Keratinocyte (primary cell): ENCODE measurements around the gene ARRDC1. TPM values are rescaled to one million over a fixed set of nuclear protein-coding genes. Genes with fewer than 3 reads are reported as not detected.

Experiments used
- DNase-seq: peaks from one replicate; pipeline ENCODE4 v3.0.0-alpha.2; 2011; ENCODE audit warnings: low read depth, missing footprints, low spot score
- FAIRE-seq: peaks from 2 replicates; lab custom pipeline; 2011; peaks lifted over from hg19 to GRCh38; lab: Jason Lieb, UNC
- H2AFZ ChIP-seq: 2 replicates; pipeline ENCODE4 v1.6.0; 2012; ENCODE audit warnings: low read length, control low read depth, inconsistent platforms; ENCODE audit not compliant: control insufficient read depth
- H3K27ac ChIP-seq: 2 replicates; pipeline ENCODE4 v1.5.1; 2011; ENCODE audit warnings: low read length; ENCODE audit not compliant: control insufficient read depth, insufficient read depth
- H3K27me3 ChIP-seq: 3 replicates; pipeline ENCODE4 v1.6.0; 2011; ENCODE audit warnings: low read length; ENCODE audit not compliant: control insufficient read depth, insufficient read depth; ENCODE audit errors: extremely low read depth
- H3K36me3 ChIP-seq, 2 experiments: 2 replicates in 1 of 2; 3 replicates in 1 of 2; pipeline ENCODE4 v1.5.1; 2011; ENCODE audit warnings: low read length in 2 of 2, mild to moderate bottlenecking in 1 of 2; ENCODE audit not compliant: control insufficient read depth in 2 of 2, insufficient read depth in 2 of 2; ENCODE audit errors: extremely low read depth in 1 of 2
- H3K4me1 ChIP-seq: 3 replicates; pipeline ENCODE4 v1.5.1; 2011; ENCODE audit warnings: low read length; ENCODE audit not compliant: control insufficient read depth, insufficient read depth; ENCODE audit errors: extremely low read depth
- H3K4me2 ChIP-seq: 3 replicates; pipeline ENCODE4 v1.6.0; 2011; ENCODE audit warnings: low read depth, low read length; ENCODE audit not compliant: control insufficient read depth, insufficient read depth; ENCODE audit errors: extremely low read depth
- H3K4me3 ChIP-seq, 3 experiments: fragments of 200-600 bp in 1 of 3; sonication (generic) in 1 of 3; 2 replicates in 2 of 3; 3 replicates in 1 of 3; pipeline ENCODE4 v1.5.1; 2011 to 2016; ENCODE audit warnings: low read length in 3 of 3, mild to moderate bottlenecking in 3 of 3, control low read depth in 2 of 3, inconsistent platforms in 1 of 3, low read depth in 1 of 3, mixed read lengths in 1 of 3, mixed run types in 1 of 3, moderate library complexity in 1 of 3; ENCODE audit not compliant: control insufficient read depth in 2 of 3, insufficient read depth in 2 of 3; ENCODE audit errors: extremely low read depth in 1 of 3
- H3K79me2 ChIP-seq: 2 replicates; pipeline ENCODE4 v1.6.0; 2012; ENCODE audit warnings: low read length; ENCODE audit not compliant: control insufficient read depth, insufficient read depth
- H3K9ac ChIP-seq: 3 replicates; pipeline ENCODE4 v1.6.0; 2011; ENCODE audit warnings: low read length; ENCODE audit not compliant: control insufficient read depth, insufficient read depth; ENCODE audit errors: extremely low read depth
- H3K9me1 ChIP-seq: 3 replicates; pipeline ENCODE4 v1.6.0; 2011; ENCODE audit warnings: low read length; ENCODE audit not compliant: control insufficient read depth, insufficient read depth; ENCODE audit errors: extremely low read depth
- H3K9me3 ChIP-seq: 2 replicates; pipeline ENCODE4 v1.5.1; 2012; ENCODE audit warnings: low read depth, low read length; ENCODE audit not compliant: control insufficient read depth
- H4K20me1 ChIP-seq: 3 replicates; pipeline ENCODE4 v1.6.0; 2011; ENCODE audit warnings: low read length; ENCODE audit not compliant: control insufficient read depth, insufficient read depth; ENCODE audit errors: extremely low read depth
- CTCF ChIP-seq, 3 experiments: IDR thresholded peaks in 1 of 3; conservative IDR thresholded peaks in 1 of 3; optimal IDR thresholded peaks in 1 of 3; 2 replicates in 2 of 3; 3 replicates in 1 of 3; pipeline versions ENCODE3 to v1.5.1; 2011; ENCODE audit warnings: low read length in 3 of 3, mild to moderate bottlenecking in 3 of 3, moderate library complexity in 2 of 3, control low read depth in 1 of 3, inconsistent platforms in 1 of 3; ENCODE audit not compliant: insufficient read depth in 2 of 3; ENCODE audit errors: extremely low read depth in 1 of 3
- EZH2 ChIP-seq: IDR thresholded peaks from one replicate; pipeline ENCODE4 v1.6.1; 2012; ENCODE audit warnings: inconsistent platforms, mild to moderate bottlenecking, low read length, moderate library complexity
- dilution Hi-C: fragments of 300-500 bp; cut with MboI; formaldehyde crosslinking; loops from one replicate; pipeline ENCODE4 v1.7.0; 2020; ENCODE audit warnings: low sequenced_read_pairs; ENCODE audit not compliant: extremely low pct_ligation_motif_present
- polyA plus RNA-seq, 5 experiments: library from polyadenylated mRNA; depleted of rRNA in 3 of 5; stranded (reverse) in 3 of 5; stranded (forward) in 1 of 5; unstranded in 1 of 5; fragments of >200 nt; gene quantifications; 1 replicate in 1 of 5; 2 replicates in 3 of 5; 3 replicates in 1 of 5; pipeline versions ENCODE4 v1.2.1 to v1.2.3, GENCODE V29; 2011 to 2012; ENCODE audit warnings: missing spikeins in 2 of 5, low read depth in 1 of 5, low replicate concordance in 1 of 5

The ARRDC1 gene
- polyA plus RNA-seq, 1 donor (not counting 4 experiments of a cell fraction or from before 2014, with no cell fraction given): 94.7 TPM

- dilution Hi-C loops: no loop called here
Measured at GRCh38 chr9:137657606-137658005, 52.1 kb downstream of the ARRDC1 start.

GRCh38 chr9:137658781-137659180 lies 53.3 kb downstream of the ARRDC1 start:
- TF ChIP-seq CTCF (optimal IDR thresholded peaks at IDR 0.05 in 1 of 3, IDR thresholded peaks at IDR 0.05 in 1 of 3, conservative IDR thresholded peaks at IDR 0.05 in 1 of 3; ENCODE audit: extremely low read depth in 1 of 3, insufficient read depth in 2 of 3, low read length in 3 of 3) (no peak), EZH2 (no peak)
- Histone ChIP-seq H3K36me3 (peaks cover 1 to 7% of the 10 kb centered on the region in 2 experiments), H3K27ac (no peak overlapping the region), H3K4me1 (no peaks in the 10 kb centered on the region), H3K9ac (no peak overlapping the region), H3K4me2 (no peak overlapping the region), H3K9me1 (no peaks in the 10 kb centered on the region), H3K4me3 (no peak overlapping the region), H2AFZ (no peak overlapping the region), H3K27me3 (no peaks in the 10 kb centered on the region), H3K9me3 (no peaks in the 10 kb centered on the region), H3K79me2 (peaks cover 79% of the 10 kb centered on the region), H4K20me1 (peaks cover 8% of the 10 kb centered on the region)
- DNase-seq (no peak), FAIRE-seq (no peak)
- dilution Hi-C loops: no loop called here

More at GRCh38 chr9:137657606-137658005, 52.1 kb downstream of the ARRDC1 start:
- Histone ChIP-seq H2AFZ (no peak overlapping the region), H3K9me3 (no peaks in the 10 kb centered on the region), H3K27ac (no peak overlapping the region), H3K4me3 (no peak overlapping the region), H4K20me1 (peaks cover 8% of the 10 kb centered on the region), H3K36me3 (peaks cover 3 to 5% of the 10 kb centered on the region in 2 experiments), H3K9me1 (no peaks in the 10 kb centered on the region), H3K79me2 (peaks cover 81% of the 10 kb centered on the region), H3K9ac (no peak overlapping the region), H3K4me2 (no peak overlapping the region), H3K27me3 (no peaks in the 10 kb centered on the region), H3K4me1 (no peaks in the 10 kb centered on the region)
- no peak for TF ChIP-seq CTCF (optimal IDR thresholded peaks at IDR 0.05 in 1 of 3, IDR thresholded peaks at IDR 0.05 in 1 of 3, conservative IDR thresholded peaks at IDR 0.05 in 1 of 3; ENCODE audit: extremely low read depth in 1 of 3, insufficient read depth in 2 of 3, low read length in 3 of 3)
- no peak for TF ChIP-seq EZH2
- FAIRE-seq (no peak), DNase-seq (no peak)
